ENCODE results near the gene NEURL2.
A peak's percentile ranks its signal among the peaks of the same experiment; 100 is the strongest.
"Not testable (repeated sequence)": the region's sequence is repeated elsewhere in the genome, so short reads cannot be mapped to it uniquely, and the experiment has no call there.

Gene NEURL2

DNA sequence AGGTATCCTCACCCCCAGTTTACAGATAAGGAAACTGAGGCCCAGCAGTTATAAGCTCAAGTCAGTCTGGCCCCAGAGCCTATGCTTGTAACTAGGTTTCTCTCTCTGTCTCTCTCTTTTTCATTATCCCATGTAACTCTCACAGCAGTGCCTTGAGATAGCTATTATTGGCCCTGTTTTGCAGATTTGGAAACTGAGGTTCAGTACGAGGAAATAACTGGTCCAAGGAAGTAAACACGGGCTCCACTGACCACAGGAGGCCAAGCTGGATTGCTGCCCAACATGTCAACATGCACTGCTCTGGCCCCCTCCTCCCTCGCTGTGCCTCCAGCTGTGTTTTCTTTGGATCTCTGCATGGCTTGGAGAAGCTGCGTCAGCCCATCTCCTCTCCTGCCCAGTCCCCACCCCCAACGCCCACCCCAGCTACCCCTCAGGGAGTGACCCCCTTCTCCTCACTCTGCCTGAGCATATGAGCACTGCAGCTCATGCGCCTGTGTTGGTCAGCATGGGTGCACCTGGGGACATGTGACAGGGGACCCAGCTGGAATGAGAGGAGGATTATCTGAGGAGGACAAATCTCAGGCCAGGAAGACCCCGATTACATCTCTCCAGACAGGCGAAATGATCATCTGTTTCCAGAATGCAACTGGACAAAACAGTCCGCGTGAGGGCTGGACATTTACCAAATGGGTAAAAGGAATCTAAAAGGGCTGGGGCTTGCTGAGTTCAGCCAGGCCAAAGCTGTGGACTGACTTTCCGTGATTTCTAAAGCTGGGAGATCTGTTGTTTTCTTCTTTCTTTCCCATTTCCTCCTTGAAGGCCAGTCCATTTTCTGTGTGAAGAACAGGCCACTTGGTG is 28.8 kb upstream of the NEURL2 start:
- no peak for DNase-seq

DNA sequence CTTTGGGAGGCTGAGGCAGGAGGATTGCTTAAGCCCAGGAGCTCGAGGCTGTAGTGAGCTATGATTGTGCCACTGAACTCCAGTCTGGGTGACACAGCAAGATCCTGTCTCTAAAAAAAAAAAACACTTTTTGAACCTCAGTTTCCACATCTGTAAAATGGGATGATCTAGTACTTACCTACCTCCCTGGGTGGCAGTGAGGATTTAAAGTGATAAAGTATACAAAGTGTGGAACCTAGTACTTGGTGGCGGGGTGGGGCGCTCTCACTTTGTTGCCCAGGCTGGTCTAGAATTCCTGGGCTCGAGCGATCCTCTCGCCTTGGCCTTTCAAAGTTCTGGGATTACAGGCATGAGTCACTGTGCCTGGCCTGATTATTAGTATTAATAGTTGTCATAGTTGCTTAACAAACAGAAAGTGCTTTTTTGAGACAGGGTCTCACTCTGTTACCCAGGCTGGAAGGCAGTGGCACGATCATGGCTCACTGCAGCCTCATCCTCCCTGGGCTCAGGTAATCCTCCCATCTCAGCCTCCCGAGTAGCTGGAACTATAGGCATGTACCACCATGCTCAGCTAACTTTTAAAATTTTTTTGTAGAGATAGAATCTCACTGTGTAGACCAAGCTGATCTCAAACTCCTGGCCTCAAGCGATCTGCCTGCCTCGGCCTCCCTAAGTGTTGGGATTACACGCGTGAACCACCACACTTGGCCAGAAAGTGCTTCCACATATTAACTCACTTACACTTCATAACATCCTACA is 27.9 kb upstream of the NEURL2 start:
- DNase-seq: no peak

DNA sequence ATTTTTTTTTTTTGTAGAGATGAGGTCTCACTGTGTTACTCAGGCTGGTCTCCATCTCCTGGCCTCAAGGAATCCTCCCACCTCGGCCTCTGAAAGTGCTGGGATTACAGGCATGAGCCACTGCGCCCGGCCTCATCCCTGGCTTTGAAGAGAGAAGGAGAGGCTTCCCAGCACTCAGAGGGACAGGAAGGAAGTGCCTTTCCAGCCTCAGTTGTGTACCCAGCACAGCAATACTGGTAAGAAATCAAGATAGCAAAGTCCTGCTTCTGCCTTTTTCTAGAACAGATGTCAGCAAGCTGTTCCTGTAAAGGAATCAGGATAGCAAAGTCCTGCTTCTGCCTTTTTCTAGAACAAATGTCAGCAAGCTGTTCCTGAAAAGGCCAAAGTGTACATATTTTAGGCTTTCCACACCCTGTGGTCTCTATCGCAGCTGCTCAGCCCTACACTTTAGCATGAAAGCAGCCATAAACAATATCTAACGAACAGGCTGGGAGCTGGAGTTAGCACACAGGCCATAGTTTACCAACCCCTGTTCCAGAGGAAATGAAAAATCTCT is 27.3 kb upstream of the NEURL2 start:
- DNase-seq: no peak

- no peak for DNase-seq
These were observed 26.8 kb upstream of the NEURL2 start for GRCh38 chr20:45917790-45918141.

- no peak for DNase-seq
These were observed 22.1 kb upstream of the NEURL2 start for GRCh38 chr20:45913116-45913515.

- DNase-seq: no peak
These were observed 21.3 kb upstream of the NEURL2 start for GRCh38 chr20:45912344-45912682.

- DNase-seq: peak; percentile 32
These were observed 20.7 kb upstream of the NEURL2 start, which contains the start of gene PLTP for GRCh38 chr20:45911486-45912343. PLTP (minus strand) TSS chr20:45912155; CDS start chr20:45911452, 703 bp downstream.

- DNase-seq: peak; percentile 92
These were observed 19.9 kb upstream of the NEURL2 start for GRCh38 chr20:45910670-45911485.

DNA sequence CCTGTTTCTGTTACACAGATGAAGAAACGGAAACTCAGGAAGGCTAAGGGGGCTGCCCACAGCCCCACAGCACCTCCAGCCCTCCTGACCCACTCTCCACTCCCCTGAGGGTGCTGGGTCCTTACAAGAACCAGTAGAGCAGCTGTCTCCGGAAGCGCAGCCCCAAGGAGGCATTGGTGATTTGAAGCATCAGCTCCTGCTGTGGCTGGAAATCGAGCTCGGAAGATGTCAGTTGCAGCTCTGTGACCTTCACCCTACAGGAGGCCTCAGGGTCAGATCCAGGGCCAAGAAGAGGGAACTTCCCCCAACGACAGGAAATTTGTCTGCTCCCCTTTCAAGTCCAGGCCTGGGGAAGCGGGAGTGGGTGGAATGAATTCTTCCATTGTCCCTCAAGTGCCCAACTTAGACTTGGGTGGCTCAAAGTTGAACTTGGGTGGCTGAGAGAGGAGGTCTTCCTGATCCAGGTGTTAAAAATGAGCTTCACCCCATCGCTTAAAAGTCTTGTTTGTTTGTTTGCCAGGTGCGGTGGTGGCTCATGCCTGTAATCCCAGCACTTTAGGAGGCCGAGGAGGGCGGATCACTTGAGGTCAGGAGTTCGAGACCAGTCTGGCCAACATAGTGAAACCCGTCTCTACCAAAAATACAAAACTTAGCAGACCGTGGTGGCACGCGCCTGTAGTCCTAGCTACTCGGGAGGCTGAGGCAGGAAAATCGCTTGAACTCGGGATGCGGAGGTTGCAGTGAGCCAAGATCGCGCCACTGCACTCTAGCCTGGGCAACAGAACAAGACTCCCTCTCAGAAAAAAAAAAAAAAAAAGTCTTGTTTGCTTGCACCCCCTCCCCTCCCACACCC is 19.0 kb upstream of the NEURL2 start:
- no peak for DNase-seq

- DNase-seq: no peak
These were observed 18.4 kb upstream of the NEURL2 start for GRCh38 chr20:45909336-45909808.

DNA sequence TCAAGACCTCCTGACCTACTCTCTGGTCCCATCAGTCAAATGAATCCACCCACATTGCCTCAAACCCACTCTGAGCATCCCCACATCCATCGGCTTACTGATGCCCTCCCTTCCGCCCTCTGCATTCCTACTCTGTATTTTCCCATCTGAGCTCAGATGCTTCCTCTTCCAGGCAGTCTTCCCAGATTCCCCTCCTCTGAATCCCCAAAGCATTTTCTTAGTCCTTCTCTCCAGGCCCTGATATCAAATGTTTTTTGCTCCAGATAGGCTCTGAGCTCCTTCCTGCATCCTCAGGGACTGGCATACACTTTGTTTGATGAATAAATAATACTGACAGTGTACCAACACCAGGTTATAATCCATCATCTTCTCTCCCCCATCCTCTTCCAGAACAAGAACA is 17.1 kb upstream of the NEURL2 start:
- no peak for DNase-seq

GRCh38 chr20:45907219-45907948 is 16.4 kb upstream of the NEURL2 start:
- no peak for DNase-seq

- DNase-seq: no peak
These were observed 14.6 kb upstream of the NEURL2 start for GRCh38 chr20:45905505-45906079.

DNA sequence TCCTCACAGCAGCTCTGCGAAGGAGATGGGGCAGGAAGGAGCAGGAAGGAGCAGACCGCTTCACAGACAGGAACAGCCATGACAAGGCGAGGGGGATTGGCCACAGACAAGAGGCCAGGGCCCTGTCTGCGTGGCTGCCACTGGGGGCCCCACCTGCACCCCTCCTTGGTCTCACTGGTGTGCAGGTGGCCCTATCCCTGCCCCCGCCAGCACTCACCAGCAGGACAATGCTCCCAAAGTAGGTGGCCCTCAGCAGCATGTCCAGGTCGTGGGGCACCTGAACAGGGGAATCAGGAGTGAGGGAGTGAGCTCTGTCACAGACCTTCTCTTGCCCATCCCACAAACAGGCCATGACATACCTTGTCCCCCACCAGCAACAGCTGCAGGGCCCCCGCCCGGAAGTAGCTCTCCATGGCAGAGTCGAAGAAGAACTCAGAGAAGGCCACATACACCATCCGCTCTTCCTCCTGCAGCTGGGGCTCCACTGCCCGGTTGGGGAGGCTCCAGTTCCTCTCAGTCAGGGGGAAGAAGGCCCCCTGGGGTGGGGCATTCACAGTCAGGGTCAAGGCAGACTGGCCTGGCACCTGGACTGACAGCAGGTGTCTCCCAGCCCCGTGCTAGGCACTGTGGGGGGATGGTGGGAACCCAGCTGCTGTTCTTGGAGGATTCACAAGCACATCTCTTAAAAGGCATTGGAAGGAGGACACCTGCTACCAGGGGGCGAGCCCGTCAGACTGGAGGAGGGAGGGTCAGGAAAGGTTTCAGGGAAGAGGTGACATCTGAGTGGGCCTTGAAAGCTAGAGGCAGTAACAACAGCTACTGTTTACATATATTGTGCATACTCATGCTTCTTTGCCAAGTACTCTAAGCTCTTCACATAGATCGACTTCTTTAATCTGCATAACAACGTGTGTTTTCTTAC is 13.8 kb upstream of the NEURL2 start:
- no peak for DNase-seq

DNA sequence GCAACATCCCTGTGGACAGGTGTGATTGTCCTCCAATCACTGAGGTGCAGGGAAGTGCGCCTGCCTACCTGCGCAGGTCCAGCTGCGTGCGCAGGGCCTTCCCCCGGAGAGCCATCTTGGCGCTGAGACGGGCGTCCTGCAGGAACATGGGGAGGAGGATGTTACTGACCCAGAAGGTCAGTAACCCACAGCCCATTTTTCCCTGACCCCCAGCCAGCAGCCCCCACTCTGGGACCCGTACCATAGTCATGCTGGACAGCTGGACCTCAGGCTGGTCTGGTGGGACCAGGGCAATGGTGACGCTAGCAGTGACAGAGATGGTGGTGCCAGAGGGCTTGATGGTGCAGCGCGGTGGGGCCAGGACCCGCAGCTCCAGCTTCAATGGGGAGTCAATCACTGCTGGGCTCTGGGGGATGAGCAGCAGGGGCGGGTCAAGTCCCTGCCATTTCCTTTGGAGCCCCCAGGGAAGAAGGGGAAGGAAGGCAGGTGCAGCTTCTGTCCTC is 11.2 kb upstream of the NEURL2 start:
- no peak for DNase-seq

DNA sequence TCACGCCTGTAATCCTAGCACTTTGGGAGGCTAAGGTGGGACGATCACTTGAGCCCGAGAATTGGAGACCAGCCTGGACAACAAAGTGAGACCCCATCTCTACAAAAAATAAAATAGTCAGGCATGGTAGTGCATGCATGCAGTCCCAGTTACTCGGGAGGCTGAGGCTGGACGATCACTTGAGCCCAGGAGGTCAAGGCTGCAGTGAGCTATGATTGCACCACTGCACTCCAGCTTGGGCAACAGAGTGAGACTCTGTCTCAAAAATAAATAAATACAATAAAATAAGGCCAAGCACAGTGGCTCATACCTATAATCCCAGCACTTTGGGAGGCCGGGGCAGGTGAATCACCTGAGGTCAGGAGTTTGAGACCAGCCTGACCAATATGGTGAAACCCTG is 10.3 kb upstream of the NEURL2 start:
- DNase-seq: not testable (repeated sequence)

- no peak for DNase-seq
These were observed 8.2 kb upstream of the NEURL2 start for GRCh38 chr20:45899046-45899835.

GRCh38 chr20:45898285-45898684 is 7.3 kb upstream of the NEURL2 start:
- DNase-seq: no peak

All from activated CD8-positive, alpha-beta memory T cell treated with anti-CD3 and anti-CD28 coated beads, Interleukin-2, amount 50 U/mL, for 4 hours (primary cell).